Kidney epithelial cell (primary cell): ENCODE measurements around the gene KCNAB1. TPM values are rescaled to one million over a fixed set of nuclear protein-coding genes. Genes with fewer than 3 reads are reported as not detected.

Source experiments
- DNase-seq: peaks from one replicate; pipeline ENCODE4 v3.0.0-alpha.2; 2010; ENCODE audit warnings: low read depth
- H3K27me3 ChIP-seq: 2 replicates; pipeline ENCODE4 v1.6.0; 2011; ENCODE audit warnings: low read length; ENCODE audit not compliant: control insufficient read depth, insufficient read depth
- H3K36me3 ChIP-seq: 2 replicates; pipeline ENCODE4 v1.5.1; 2011; ENCODE audit warnings: low read length; ENCODE audit not compliant: control insufficient read depth, insufficient read depth
- H3K4me3 ChIP-seq: 2 replicates; pipeline ENCODE4 v1.5.1; 2011; ENCODE audit warnings: low read depth, mild to moderate bottlenecking, control low read depth, low read length
- total RNA-seq: library from RNA; depleted of rRNA; stranded (reverse); fragments of >200 nt; gene quantifications from 2 replicates; pipeline ENCODE4 v1.2.3, GENCODE V29; 2015
- TF ChIP-seq, protein P1 (sequence below): IDR thresholded peaks from 2 replicates; pipeline ENCODE4 v1.5.1; 2011; ENCODE audit warnings: mild to moderate bottlenecking, moderate library complexity, low read length, control low read depth, inconsistent platforms; ENCODE audit not compliant: insufficient read depth, poor library complexity, severe bottlenecking

The KCNAB1 gene
- total RNA-seq, 1 donor from 2014 or later: not detected

DNA sequence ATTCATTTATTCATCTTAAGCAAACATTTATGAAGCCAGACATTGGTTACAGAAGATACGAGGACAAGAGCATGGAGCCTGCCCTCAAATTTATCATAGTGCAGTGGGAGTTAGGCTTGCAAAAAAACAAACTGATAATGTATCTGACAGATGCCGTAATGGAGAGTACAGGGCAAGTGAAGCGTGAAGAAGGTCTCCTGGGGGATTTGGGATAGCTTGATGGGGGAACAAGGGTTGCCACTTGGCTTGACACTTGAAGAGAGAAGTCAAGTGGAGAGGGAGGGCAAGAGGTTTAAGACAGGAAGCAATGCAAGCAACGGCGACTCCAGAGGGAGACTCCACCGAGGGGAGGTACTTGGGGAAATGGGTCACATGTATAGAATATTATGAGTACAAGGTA, 305.3 kb downstream of the KCNAB1 start:
- H3K27me3 ChIP-seq: no peaks in the 10 kb centered on the region
- DNase-seq: no peak
- TF ChIP-seq, protein P1, sequence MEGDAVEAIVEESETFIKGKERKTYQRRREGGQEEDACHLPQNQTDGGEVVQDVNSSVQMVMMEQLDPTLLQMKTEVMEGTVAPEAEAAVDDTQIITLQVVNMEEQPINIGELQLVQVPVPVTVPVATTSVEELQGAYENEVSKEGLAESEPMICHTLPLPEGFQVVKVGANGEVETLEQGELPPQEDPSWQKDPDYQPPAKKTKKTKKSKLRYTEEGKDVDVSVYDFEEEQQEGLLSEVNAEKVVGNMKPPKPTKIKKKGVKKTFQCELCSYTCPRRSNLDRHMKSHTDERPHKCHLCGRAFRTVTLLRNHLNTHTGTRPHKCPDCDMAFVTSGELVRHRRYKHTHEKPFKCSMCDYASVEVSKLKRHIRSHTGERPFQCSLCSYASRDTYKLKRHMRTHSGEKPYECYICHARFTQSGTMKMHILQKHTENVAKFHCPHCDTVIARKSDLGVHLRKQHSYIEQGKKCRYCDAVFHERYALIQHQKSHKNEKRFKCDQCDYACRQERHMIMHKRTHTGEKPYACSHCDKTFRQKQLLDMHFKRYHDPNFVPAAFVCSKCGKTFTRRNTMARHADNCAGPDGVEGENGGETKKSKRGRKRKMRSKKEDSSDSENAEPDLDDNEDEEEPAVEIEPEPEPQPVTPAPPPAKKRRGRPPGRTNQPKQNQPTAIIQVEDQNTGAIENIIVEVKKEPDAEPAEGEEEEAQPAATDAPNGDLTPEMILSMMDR: no peak

DNA sequence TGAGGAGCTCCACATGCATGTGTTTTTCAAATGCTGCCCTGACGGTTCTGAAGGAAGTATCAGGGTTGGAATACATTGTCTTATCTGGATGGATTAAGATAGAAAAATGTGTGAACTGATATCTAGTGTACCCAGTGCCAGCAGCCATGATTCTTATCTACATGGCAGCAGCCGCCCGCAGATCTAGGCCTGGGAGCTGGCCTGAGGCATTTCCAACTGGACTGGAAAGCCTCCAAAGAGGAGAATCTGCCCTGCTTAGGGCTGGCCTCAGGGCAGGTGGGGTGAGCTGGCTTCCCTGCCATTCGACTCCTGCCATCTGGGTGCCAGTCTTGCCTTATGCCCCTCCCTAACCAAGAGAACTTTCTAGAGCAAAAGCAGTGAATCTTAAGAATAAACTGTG, 308.7 kb downstream of the KCNAB1 start:
- DNase-seq: no peak
- no peak overlapping the region for H3K4me3 ChIP-seq
- H3K27me3 ChIP-seq: no peaks in the 10 kb centered on the region
- H3K36me3 ChIP-seq: no peaks in the 10 kb centered on the region
- TF ChIP-seq, protein P1: no peak

More for the DNA sequence above, 305.3 kb downstream of the KCNAB1 start:
- no peaks in the 10 kb centered on the region for H3K36me3 ChIP-seq
- H3K4me3 ChIP-seq: no peak overlapping the region

DNA sequence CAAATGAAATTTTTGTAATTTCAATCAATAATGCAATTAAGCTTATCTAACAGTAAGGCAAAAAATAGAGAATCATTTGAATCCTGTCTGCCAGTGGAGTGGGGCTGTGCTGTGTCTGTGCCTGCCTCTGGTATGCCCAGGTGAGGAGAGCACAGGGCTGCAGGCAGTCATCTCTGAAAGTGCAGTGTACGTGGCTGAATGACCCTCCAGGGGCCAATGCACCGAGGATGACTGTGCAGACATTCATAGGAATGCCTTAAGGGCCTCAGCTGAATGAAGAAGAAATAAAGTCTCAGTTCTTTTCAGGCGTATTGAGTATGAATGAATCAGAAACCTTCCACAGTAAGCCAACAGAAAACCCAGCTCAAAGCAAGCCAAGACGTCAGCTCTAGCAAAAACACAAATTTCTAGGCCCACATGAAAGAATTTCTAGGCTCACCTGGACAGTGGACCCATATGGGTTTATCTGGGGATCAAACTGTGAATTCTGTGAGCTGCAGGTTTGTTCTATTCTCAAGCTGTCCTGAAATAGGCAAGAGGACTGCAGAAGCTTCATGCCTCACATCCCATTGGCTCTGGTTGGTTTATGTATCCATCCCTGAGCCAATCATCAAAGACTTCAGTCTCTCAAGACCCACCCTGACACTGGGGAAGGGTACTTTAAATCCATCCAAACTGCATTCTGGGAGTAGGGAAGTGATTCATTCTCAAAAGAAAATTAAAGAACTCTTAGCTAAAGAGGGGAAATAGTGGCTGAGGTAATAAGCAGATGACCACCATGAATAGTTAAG, 311.2 kb downstream of the KCNAB1 start:
- Histone ChIP-seq H3K36me3 (no peaks in the 10 kb centered on the region), H3K4me3 (no peak overlapping the region), H3K27me3 (peaks cover 2% of the 10 kb centered on the region)
- no peak for DNase-seq
- TF ChIP-seq, protein P1: no peak

DNA sequence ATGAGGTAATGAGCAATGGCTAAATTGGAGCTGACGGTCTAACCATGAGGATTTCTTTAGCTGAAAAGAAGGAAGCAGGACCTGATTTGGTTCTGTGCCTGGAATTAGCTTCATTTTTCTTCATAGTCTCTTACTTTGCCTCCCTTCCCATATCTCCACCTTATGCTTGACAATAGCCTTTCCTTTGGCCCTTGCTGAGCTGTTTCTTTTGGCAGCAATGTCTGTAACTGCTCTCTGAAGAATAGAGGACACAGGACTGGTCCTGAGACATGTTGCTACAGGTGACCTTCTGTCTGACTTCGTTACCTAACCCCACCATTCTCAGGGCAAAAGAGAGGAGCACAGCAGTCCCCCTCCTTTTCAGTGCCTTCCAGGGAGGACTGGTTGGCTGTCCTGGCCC, 312.2 kb downstream of the KCNAB1 start:
- DNase-seq: no peak

DNA sequence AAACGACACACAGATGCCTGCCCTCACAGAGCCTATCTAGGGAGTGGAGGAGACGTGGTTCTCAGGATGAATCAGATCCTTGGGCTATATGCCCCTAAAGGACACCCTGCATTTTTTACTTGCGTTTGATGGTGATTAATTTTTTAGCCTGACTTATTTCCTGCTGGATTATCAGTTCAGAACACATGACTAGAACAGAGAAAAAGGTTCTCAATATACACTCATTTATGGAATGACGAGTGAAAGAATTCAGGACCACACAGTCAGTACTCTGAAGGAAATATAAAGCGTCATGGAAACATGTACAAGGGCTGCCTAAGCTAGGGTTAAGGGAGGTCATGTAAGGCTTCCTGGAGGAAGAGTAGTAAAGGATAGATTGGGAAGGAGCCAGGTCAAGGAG, 312.8 kb downstream of the KCNAB1 start:
- DNase-seq: no peak
- TF ChIP-seq, protein P1: no peak

More for the DNA sequence above, 312.2 kb downstream of the KCNAB1 start:
- TF ChIP-seq, protein P1: no peak
- Histone ChIP-seq H3K36me3 (no peaks in the 10 kb centered on the region), H3K27me3 (peaks cover 2% of the 10 kb centered on the region), H3K4me3 (no peak overlapping the region)

DNA sequence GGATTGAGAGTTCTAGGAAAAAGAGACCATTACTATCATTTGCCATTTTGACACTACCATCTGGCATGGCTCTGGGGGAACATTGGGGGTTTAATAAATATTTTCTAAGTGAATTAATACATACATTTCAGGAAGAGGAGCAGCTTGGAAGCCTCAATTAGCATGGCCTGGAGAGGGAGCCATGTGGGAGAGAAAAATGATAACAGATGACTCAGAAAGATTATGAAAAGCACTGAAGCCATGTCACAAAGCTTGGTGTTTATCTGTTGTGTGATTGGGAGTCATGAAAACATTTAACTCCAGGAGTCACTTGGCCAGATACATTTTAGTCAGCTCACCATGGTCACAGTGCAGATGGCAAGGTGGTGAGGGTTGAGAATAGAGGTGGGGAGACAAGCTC, 313.5 kb downstream of the KCNAB1 start:
- Histone ChIP-seq H3K36me3 (no peaks in the 10 kb centered on the region), H3K27me3 (peaks cover 2% of the 10 kb centered on the region), H3K4me3 (no peak overlapping the region)
- no peak for DNase-seq
- TF ChIP-seq, protein P1: no peak

More for the DNA sequence above, 312.8 kb downstream of the KCNAB1 start:
- peaks cover 2% of the 10 kb centered on the region for H3K27me3 ChIP-seq
- no peak overlapping the region for H3K4me3 ChIP-seq
- no peaks in the 10 kb centered on the region for H3K36me3 ChIP-seq
